Right ventricle myocardium superior (tissue), 1 donor: Measurements from ENCODE around the gene INSM1. TPM values are rescaled to one million over a fixed set of nuclear protein-coding genes. Genes with fewer than 3 reads are reported as not detected.

Source experiments
- ATAC-seq: fragments of 200-7000 bp; cut with Tn5 transposase; one replicate; pipeline ENCODE4 v1.9.1; 2020; ENCODE audit warnings: mild to moderate bottlenecking; ENCODE audit not compliant: poor library complexity
- DNase-seq: peaks from one replicate; pipeline ENCODE4 v3.0.0-alpha.2; 2020
- intact Hi-C: fragments of 100-400 bp; cut with DNase I; formaldehyde crosslinking; loops from one replicate; pipeline ENCODE4 v1.11.2; 2022
- total RNA-seq: library from RNA; stranded (reverse); fragmentation: NEBNext Ultra II Directional; extraction: Animal tissue kit (Norgen Biotek cat#: 25700); gene quantifications from one replicate; pipeline ENCODE4 v1.2.1, GENCODE V29; 2021
- donor health status: DM: no; HTN: yes; CAD: no; lungs with severe emphysema.

INSM1 gene
- total RNA-seq, 1 donor from 2014 or later: not detected

GRCh38 chr20:20375862-20376261, 8.0 kb downstream of the INSM1 start:
- DNase-seq (no peak), ATAC-seq (no peak)
- intact Hi-C loops: no loop called here

GRCh38 chr20:20386192-20386591, 18.3 kb downstream of the INSM1 start:
- DNase-seq (no peak), ATAC-seq (no peak)
- intact Hi-C loops: no loop called here

GRCh38 chr20:20390393-20390792, 22.5 kb downstream of the INSM1 start:
- DNase-seq (no peak), ATAC-seq (no peak)
- intact Hi-C loops: no loop called here

- no peak for ATAC-seq
- intact Hi-C loops: no loop called here
- no peak for DNase-seq
These were observed 23.2 kb downstream of the INSM1 start for GRCh38 chr20:20391115-20391514.

- intact Hi-C loops: no loop called here
- DNase-seq (no peak), ATAC-seq (no peak)
These were observed 23.9 kb downstream of the INSM1 start for GRCh38 chr20:20391766-20392165.

- intact Hi-C loops: no loop called here
- DNase-seq: no peak
- ATAC-seq: no peak
These were observed 25.6 kb downstream of the INSM1 start for GRCh38 chr20:20393207-20394120.

- DNase-seq (no peak), ATAC-seq (no peak)
- intact Hi-C loops: no loop called here
These were observed 27.2 kb downstream of the INSM1 start for GRCh38 chr20:20395087-20395486.

GRCh38 chr20:20395903-20396568, 28.1 kb downstream of the INSM1 start:
- intact Hi-C loops: no loop called here
- no peak for DNase-seq
- no peak for ATAC-seq

GRCh38 chr20:20396794-20397193, 28.9 kb downstream of the INSM1 start:
- DNase-seq: no peak
- intact Hi-C loops: no loop called here
- no peak for ATAC-seq

- DNase-seq: no peak
- ATAC-seq: no peak
- intact Hi-C loops: no loop called here
These were observed 30.2 kb downstream of the INSM1 start for GRCh38 chr20:20398123-20398522.

GRCh38 chr20:20399531-20400500, 31.9 kb downstream of the INSM1 start:
- no peak for ATAC-seq
- intact Hi-C loops: no loop called here
- no peak for DNase-seq

- ATAC-seq (no peak), DNase-seq (no peak)
- intact Hi-C loops: no loop called here
These were observed 34.1 kb downstream of the INSM1 start for GRCh38 chr20:20401991-20402390.

- DNase-seq (no peak), ATAC-seq (no peak)
- intact Hi-C loops: no loop called here
These were observed 36.7 kb downstream of the INSM1 start for GRCh38 chr20:20404633-20405032.

GRCh38 chr20:20405623-20406022, 37.7 kb downstream of the INSM1 start:
- DNase-seq (no peak), ATAC-seq (no peak)
- intact Hi-C loops: no loop called here

- DNase-seq: no peak
- intact Hi-C loops: no loop called here
- no peak for ATAC-seq
These were observed 38.4 kb downstream of the INSM1 start for GRCh38 chr20:20406306-20406705.

GRCh38 chr20:20407891-20408805, 40.2 kb downstream of the INSM1 start:
- intact Hi-C loops: no loop called here
- DNase-seq: no peak
- no peak for ATAC-seq

- intact Hi-C loops: no loop called here
- no peak for ATAC-seq
- no peak for DNase-seq
These were observed 41.4 kb downstream of the INSM1 start for GRCh38 chr20:20409331-20409730.

GRCh38 chr20:20410678-20411077, 42.8 kb downstream of the INSM1 start:
- ATAC-seq (peak; percentile 96), DNase-seq (peak; percentile 74)
- intact Hi-C loops: no loop called here
